Body of pancreas (tissue), 4 donors: ENCODE measurements around the gene SMOC2. TPM values are rescaled to one million over a fixed set of nuclear protein-coding genes. Genes with fewer than 3 reads are reported as not detected.

Source experiments
- ATAC-seq: fragments of 150-250 bp; one replicate; pipeline ENCODE4 v1.9.1; 2016
- DNase-seq, 4 donors: peaks; one replicate each; pipeline ENCODE4 v3.0.0-alpha.2; 2019
- H3K27ac ChIP-seq, 4 donors: fragments of 200-600 bp; sonication (generic); 1 replicate in 3 of 4; 2 replicates in 1 of 4; pipeline versions ENCODE4 v1.5.1 to v1.6.1; 2016 to 2019; ENCODE audit warnings: mild to moderate bottlenecking in 1 of 4, mixed read lengths in 1 of 4, moderate library complexity in 1 of 4
- H3K27me3 ChIP-seq, 2 donors: fragments of 200-600 bp; sonication (generic); one replicate each; pipeline ENCODE4 v1.6.0; 2016; ENCODE audit warnings: mild to moderate bottlenecking in 1 of 2
- H3K36me3 ChIP-seq, 2 donors: fragments of 200-600 bp; sonication (generic); replicated peaks in 1 of 2; 2 replicates each; pipeline ENCODE4 v1.5.1; 2016; ENCODE audit warnings: low read depth in 2 of 2; ENCODE audit not compliant: insufficient read depth in 1 of 2
- H3K4me1 ChIP-seq: fragments of 200-600 bp; sonication (generic); one replicate; pipeline ENCODE4 v1.6.0; 2016
- H3K4me3 ChIP-seq, 2 donors: fragments of 200-600 bp; sonication (generic); 1 replicate in 1 of 2; 2 replicates in 1 of 2; pipeline ENCODE4 v1.5.1; 2016 to 2019
- H3K9me3 ChIP-seq, 3 donors: fragments of 200-600 bp; sonication (generic); 1 replicate in 2 of 3; 2 replicates in 1 of 3; pipeline ENCODE4 v1.5.1; 2016
- CTCF ChIP-seq, 7 experiments: fragments of 450-650 bp in 4 of 7; fragments of 200-600 bp in 3 of 7; sonication (generic) in 3 of 7; IDR thresholded peaks; one replicate each; pipeline ENCODE4 v1.5.1; 2016 to 2019; ENCODE audit warnings: antibody characterized with exemption in 7 of 7
- POLR2A ChIP-seq, 3 donors: fragments of 450-650 bp; IDR thresholded peaks; one replicate each; pipeline ENCODE4 v1.6.1; 2016; ENCODE audit warnings: antibody characterized with exemption in 3 of 3, mild to moderate bottlenecking in 2 of 3
- WGBS, 2 donors: methylation state at CpG; one replicate each; pipeline ENCODE4 v1.1.5; 2017; 5-methylcytosine and 5-hydroxymethylcytosine counted together
- intact Hi-C: fragments of 100-400 bp; cut with DNase I; formaldehyde crosslinking; loops from one replicate; pipeline ENCODE4 v1.15.1; 2023
- total RNA-seq, 2 donors: library from RNA; depleted of rRNA; stranded (reverse); fragments of >200 nt; gene quantifications; one replicate each; pipeline ENCODE4 v1.1.0, GENCODE V29; 2016

SMOC2 gene
- total RNA-seq, 2 donors from 2014 or later: 22.7 to 31.4 TPM

GRCh38 chr6:168615837-168616236, 174.9 kb downstream of the SMOC2 start:
- Histone ChIP-seq H3K27ac (no peak overlapping the region), H3K9me3 (no peaks in the 10 kb centered on the region), H3K4me3 (no peak overlapping the region), H3K4me1 (no peaks in the 10 kb centered on the region), H3K36me3 (no peaks in the 10 kb centered on the region), H3K27me3 (no peaks in the 10 kb centered on the region)
- intact Hi-C loops: no loop called here
- ATAC-seq (no peak), DNase-seq (no peak)
- 47 to 53% methylated on average over 6 of the region's 6 CpGs for WGBS, 2 donors
- TF ChIP-seq POLR2A (IDR thresholded peaks at IDR 0.05) (no peak), CTCF (IDR thresholded peaks at IDR 0.05) (no peak)

- Histone ChIP-seq H3K27me3 (no peaks in the 10 kb centered on the region), H3K4me1 (no peaks in the 10 kb centered on the region), H3K9me3 (no peaks in the 10 kb centered on the region), H3K4me3 (no peak overlapping the region), H3K27ac (no peak overlapping the region), H3K36me3 (no peaks in the 10 kb centered on the region)
- intact Hi-C loops: no loop called here
- ATAC-seq: no peak
- DNase-seq: no peak
- no peak for TF ChIP-seq POLR2A (IDR thresholded peaks at IDR 0.05)
- no peak for TF ChIP-seq CTCF (IDR thresholded peaks at IDR 0.05)
- 72 to 75% methylated on average over 21 of the region's 21 CpGs for WGBS, 2 donors
Measured at GRCh38 chr6:168616816-168617765, 176.1 kb downstream of the SMOC2 start.

- no peaks in the 10 kb centered on the region for H3K27me3 ChIP-seq
- H3K36me3 ChIP-seq: no peaks in the 10 kb centered on the region
- TF ChIP-seq CTCF (IDR thresholded peaks at IDR 0.05): no peak
- TF ChIP-seq POLR2A (IDR thresholded peaks at IDR 0.05): no peak
- H3K9me3 ChIP-seq: no peaks in the 10 kb centered on the region
- H3K4me3 ChIP-seq: no peak overlapping the region
- no peaks in the 10 kb centered on the region for H3K4me1 ChIP-seq
- intact Hi-C loops: no loop called here
- ATAC-seq (no peak), DNase-seq (no peak)
- H3K27ac ChIP-seq: no peak overlapping the region
- WGBS, 2 donors: 80 to 81% methylated on average over 21 of the region's 21 CpGs
Measured at GRCh38 chr6:168618546-168619315, 177.7 kb downstream of the SMOC2 start.

GRCh38 chr6:168619560-168620314, 178.8 kb downstream of the SMOC2 start:
- Histone ChIP-seq H3K4me3 (no peak overlapping the region), H3K36me3 (no peaks in the 10 kb centered on the region), H3K9me3 (no peaks in the 10 kb centered on the region), H3K27me3 (no peaks in the 10 kb centered on the region), H3K4me1 (no peaks in the 10 kb centered on the region), H3K27ac (no peak overlapping the region)
- no peak for TF ChIP-seq CTCF (IDR thresholded peaks at IDR 0.05)
- no peak for TF ChIP-seq POLR2A (IDR thresholded peaks at IDR 0.05)
- intact Hi-C loops: no loop called here
- DNase-seq (no peak), ATAC-seq (no peak)
- 66 to 78% methylated on average over 19 of the region's 19 CpGs for WGBS, 2 donors
